Measurements from ENCODE around the gene NT5DC2. TPM values are rescaled to one million over a fixed set of nuclear protein-coding genes. Genes with fewer than 3 reads are reported as not detected.

The NT5DC2 gene
- total RNA-seq, 1 experiment from 2014 or later, result 229 TPM

DNA sequence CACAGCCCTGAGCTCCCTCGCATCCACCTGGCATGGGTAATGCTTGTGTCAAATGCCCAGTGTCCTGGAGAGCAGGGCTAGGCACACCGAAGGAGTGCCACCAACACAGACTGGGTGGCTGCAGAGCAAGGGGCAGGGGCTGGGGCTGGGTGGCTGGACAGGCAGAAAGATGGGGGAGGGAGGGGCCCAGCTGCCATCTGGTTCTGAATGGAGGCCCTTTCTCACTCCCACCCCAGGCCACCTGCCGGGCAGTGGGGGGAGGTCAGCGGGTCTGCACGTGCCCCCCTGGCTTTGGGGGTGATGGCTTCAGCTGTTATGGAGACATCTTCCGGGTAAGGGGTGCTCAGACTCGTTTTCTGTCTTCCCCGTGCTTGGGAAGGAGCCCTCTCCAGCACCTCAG is 21.6 kb downstream of the NT5DC2 start:
- BruUV-seq (replicated peaks), result no TSS peak
- H3K79me2 ChIP-seq (ENCODE audit: low read length), result no peaks in the 10 kb centered on the region
- H3K4me3 ChIP-seq (ENCODE audit: low read length), result no peak overlapping the region
- H4K20me1 ChIP-seq (ENCODE audit: low read length), result no peaks in the 10 kb centered on the region
- no peak overlapping the region for H3K4me2 ChIP-seq (ENCODE audit: low read length)
- H3K9me3 ChIP-seq (ENCODE audit: low read length), result no peaks in the 10 kb centered on the region
- ATAC-seq (no peak), DNase-seq (no peak)
- H3K27ac ChIP-seq (ENCODE audit: low read length), result no peak overlapping the region
- peaks cover 8% of the 10 kb centered on the region; the same call in 1 of the 2 replicates for H3K4me1 ChIP-seq (ENCODE audit: insufficient read depth, low read length)
- ChIA-PET CTCF (no interaction called here), POLR2A (ENCODE audit: unreplicated experiment) (no interaction called here)
- no peaks in the 10 kb centered on the region for H3K9me2 ChIP-seq (replicated peaks; ENCODE audit: low read length)
- no peak overlapping the region for H3K9ac ChIP-seq (ENCODE audit: low read length)
- TF ChIP-seq EZH2phosphoT487 (IDR thresholded peaks at IDR 0.05; ENCODE audit: borderline replicate concordance, low read length) (no peak), EZH2 (IDR thresholded peaks at IDR 0.05; ENCODE audit: low read length, unreplicated experiment) (no peak)
- TF ChIP-seq, protein P1, sequence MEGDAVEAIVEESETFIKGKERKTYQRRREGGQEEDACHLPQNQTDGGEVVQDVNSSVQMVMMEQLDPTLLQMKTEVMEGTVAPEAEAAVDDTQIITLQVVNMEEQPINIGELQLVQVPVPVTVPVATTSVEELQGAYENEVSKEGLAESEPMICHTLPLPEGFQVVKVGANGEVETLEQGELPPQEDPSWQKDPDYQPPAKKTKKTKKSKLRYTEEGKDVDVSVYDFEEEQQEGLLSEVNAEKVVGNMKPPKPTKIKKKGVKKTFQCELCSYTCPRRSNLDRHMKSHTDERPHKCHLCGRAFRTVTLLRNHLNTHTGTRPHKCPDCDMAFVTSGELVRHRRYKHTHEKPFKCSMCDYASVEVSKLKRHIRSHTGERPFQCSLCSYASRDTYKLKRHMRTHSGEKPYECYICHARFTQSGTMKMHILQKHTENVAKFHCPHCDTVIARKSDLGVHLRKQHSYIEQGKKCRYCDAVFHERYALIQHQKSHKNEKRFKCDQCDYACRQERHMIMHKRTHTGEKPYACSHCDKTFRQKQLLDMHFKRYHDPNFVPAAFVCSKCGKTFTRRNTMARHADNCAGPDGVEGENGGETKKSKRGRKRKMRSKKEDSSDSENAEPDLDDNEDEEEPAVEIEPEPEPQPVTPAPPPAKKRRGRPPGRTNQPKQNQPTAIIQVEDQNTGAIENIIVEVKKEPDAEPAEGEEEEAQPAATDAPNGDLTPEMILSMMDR (conservative IDR thresholded peaks at IDR 0.05; ENCODE audit: low read depth, low read length), result no peak
- H2AFZ ChIP-seq (ENCODE audit: low read length), result no peak overlapping the region
- no peaks in the 10 kb centered on the region for H3K27me3 ChIP-seq (ENCODE audit: low read length)
- H3F3A ChIP-seq (ENCODE audit: low read length, unreplicated experiment), result no peaks in the 10 kb centered on the region
- no peaks in the 10 kb centered on the region for H3K36me3 ChIP-seq (ENCODE audit: low read depth, low read length)
- intact Hi-C loops (cut with micrococcal nuclease), result no loop called here

DNA sequence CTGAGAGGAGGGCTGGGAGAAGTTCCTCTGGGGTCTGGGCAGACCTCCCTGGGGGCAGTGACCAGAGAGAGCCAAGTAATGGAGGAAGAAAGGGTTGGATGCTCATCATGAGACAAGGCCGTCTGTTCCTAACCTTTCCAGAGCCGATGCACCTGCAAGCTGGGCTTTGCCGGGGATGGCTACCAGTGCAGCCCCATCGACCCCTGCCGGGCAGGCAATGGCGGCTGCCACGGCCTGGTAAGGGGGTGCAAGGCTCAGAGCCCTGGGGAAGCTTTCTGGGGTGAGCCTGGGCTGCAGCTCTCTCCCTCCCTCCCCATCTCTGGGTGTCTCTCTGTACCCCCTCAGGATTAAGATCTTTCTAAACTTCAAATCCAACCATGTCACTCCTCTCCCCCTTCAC is 22.1 kb downstream of the NT5DC2 start:
- H2AFZ ChIP-seq (ENCODE audit: low read length), result no peak overlapping the region
- no TSS peak for BruUV-seq (replicated peaks)
- no peak for DNase-seq
- TF ChIP-seq EZH2 (IDR thresholded peaks at IDR 0.05; ENCODE audit: low read length, unreplicated experiment), result no peak
- intact Hi-C loops (cut with micrococcal nuclease), result no loop called here
- ChIA-PET POLR2A (ENCODE audit: unreplicated experiment) (no interaction called here), CTCF (no interaction called here)
- H3K27ac ChIP-seq (ENCODE audit: low read length), result no peak overlapping the region
- H3K4me3 ChIP-seq (ENCODE audit: low read length), result no peak overlapping the region
- H3K36me3 ChIP-seq (ENCODE audit: low read depth, low read length), result no peaks in the 10 kb centered on the region
- H3K9me3 ChIP-seq (ENCODE audit: low read length), result no peaks in the 10 kb centered on the region
- H3K4me2 ChIP-seq (ENCODE audit: low read length), result no peak overlapping the region
- no peaks in the 10 kb centered on the region for H4K20me1 ChIP-seq (ENCODE audit: low read length)
- H3K4me1 ChIP-seq (ENCODE audit: insufficient read depth, low read length), result peaks cover 13% of the 10 kb centered on the region; the same call in 1 of the 2 replicates
- H3F3A ChIP-seq (ENCODE audit: low read length, unreplicated experiment), result no peaks in the 10 kb centered on the region
- H3K9ac ChIP-seq (ENCODE audit: low read length), result no peak overlapping the region
- no peaks in the 10 kb centered on the region for H3K79me2 ChIP-seq (ENCODE audit: low read length)
- no peak for ATAC-seq
- H3K27me3 ChIP-seq (ENCODE audit: low read length), result no peaks in the 10 kb centered on the region
- no peaks in the 10 kb centered on the region for H3K9me2 ChIP-seq (replicated peaks; ENCODE audit: low read length)

DNA sequence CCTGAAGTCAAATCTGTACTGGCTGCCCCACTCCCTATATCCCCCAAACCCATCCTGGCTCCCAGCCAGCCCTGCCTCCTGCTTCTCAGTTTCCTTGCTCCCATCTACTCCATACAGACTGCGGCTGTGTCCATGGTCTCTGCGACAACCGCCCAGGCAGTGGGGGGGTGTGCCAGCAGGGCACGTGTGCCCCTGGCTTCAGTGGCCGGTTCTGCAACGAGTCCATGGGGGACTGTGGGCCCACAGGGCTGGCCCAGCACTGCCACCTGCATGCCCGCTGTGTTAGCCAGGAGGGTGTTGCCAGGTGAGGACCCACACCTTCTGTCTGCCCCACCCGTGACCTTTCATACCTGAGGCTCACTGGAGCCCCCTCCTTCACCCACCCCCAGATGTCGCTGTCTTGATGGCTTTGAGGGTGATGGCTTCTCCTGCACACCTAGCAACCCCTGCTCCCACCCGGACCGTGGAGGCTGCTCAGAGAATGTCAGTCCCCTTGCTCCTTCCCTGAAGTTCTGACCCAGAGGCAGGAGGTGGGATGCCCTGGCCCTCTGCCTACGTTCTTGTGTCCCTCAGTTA is 23.8 kb downstream of the NT5DC2 start:
- Histone ChIP-seq H4K20me1 (ENCODE audit: low read length) (no peaks in the 10 kb centered on the region), H3K79me2 (ENCODE audit: low read length) (no peaks in the 10 kb centered on the region), H2AFZ (ENCODE audit: low read length) (no peak overlapping the region), H3K4me2 (ENCODE audit: low read length) (no peak overlapping the region), H3K27ac (ENCODE audit: low read length) (no peak overlapping the region), H3K4me1 (ENCODE audit: insufficient read depth, low read length) (peaks cover 13% of the 10 kb centered on the region; the same call in 1 of the 2 replicates), H3K9me2 (replicated peaks; ENCODE audit: low read length) (no peaks in the 10 kb centered on the region), H3K36me3 (ENCODE audit: low read depth, low read length) (no peaks in the 10 kb centered on the region), H3K27me3 (ENCODE audit: low read length) (no peaks in the 10 kb centered on the region), H3K9me3 (ENCODE audit: low read length) (no peaks in the 10 kb centered on the region), H3F3A (ENCODE audit: low read length, unreplicated experiment) (no peaks in the 10 kb centered on the region), H3K9ac (ENCODE audit: low read length) (no peak overlapping the region), H3K4me3 (ENCODE audit: low read length) (no peak overlapping the region)
- intact Hi-C loops (cut with micrococcal nuclease), result no loop called here
- no TSS peak for BruUV-seq (replicated peaks)
- CTCF ChIA-PET, result no interaction called here
- POLR2A ChIA-PET (ENCODE audit: unreplicated experiment), result no interaction called here
- TF ChIP-seq EZH2phosphoT487 (IDR thresholded peaks at IDR 0.05; ENCODE audit: borderline replicate concordance, low read length) (no peak), EZH2 (IDR thresholded peaks at IDR 0.05; ENCODE audit: low read length, unreplicated experiment) (no peak)
- TF ChIP-seq, protein P1 (conservative IDR thresholded peaks at IDR 0.05; ENCODE audit: low read depth, low read length), result no peak
- no peak for DNase-seq
- ATAC-seq, result no peak

Data from PC-3 (cell line).